AG08396 (cell line): ENCODE results near the gene C3.
A peak's percentile ranks its signal among the peaks of the same experiment; 100 is the strongest.

Experiments
- DNase-seq: peaks from one replicate; pipeline ENCODE4 v3.0.0; 2012; ENCODE audit warnings: low spot score, mixed read lengths

Gene C3

DNA sequence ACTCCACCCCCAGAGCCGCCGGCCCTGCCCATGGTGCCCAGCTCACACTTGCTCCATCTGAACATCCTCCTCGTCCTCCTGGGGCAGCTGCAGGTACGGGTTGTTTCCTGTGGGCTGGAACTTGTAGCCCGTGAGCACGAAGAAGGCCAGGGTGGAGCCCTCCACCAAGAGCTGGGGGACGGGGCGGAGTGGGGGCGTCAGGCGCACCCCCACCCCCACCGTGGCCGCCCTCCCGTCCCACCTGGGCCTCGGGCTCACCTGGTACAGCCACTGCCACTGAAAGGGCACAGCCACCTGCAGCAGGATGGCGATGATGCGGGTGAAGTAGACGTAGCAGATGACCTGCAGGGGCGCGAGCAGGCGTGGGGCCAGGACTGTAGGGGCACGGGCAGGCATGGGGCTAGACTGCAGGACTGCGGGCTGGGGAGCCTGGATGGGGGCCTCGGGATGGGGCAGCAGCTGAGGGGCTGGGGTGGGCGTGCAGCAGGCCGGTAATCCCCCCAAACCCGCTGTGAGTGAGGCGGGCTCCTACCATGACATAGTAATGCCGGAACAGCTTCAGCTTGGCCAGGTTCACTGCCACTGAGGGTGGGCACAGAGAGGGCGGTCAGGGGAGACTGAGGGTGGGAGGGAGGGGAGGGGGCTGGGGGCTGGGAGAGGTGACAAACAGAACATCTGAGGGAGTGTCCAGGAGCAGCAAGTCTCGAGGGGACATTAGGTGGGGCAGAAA lies 10.7 kb upstream of the C3 start:
- no peak for DNase-seq

GRCh38 chr19:6730153-6730804 lies 9.8 kb upstream of the C3 start:
- DNase-seq, result no peak

GRCh38 chr19:6729573-6730152 lies 9.2 kb upstream of the C3 start:
- no peak for DNase-seq

- DNase-seq, result no peak
Observed at GRCh38 chr19:6728346-6728745, 7.9 kb upstream of the C3 start.

GRCh38 chr19:6725513-6726231 lies 5.2 kb upstream of the C3 start:
- no peak for DNase-seq

- DNase-seq, result no peak
Observed at GRCh38 chr19:6724631-6725492, 4.4 kb upstream of the C3 start.

DNA sequence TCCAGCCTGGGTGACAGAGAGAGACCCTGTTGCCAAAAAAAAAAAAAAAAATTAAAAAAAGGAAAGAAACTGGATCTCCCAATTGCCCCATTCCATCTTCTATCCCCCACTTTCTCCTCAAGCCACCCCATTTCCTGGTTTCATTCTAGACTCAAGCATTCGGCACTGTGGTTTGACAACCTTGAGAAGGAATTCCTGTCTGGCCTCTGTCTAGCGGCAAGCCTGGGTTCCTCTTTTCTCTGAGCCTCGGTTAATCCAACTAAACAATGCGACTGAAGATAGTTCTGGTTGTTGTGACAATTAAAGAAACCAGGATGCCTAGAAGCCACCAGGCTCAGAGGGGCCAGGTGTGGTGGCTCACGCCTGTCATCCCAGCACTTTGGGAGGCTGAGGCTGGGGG lies 3.3 kb upstream of the C3 start:
- no peak for DNase-seq

GRCh38 chr19:6723108-6723618 lies 2.7 kb upstream of the C3 start:
- DNase-seq, result no peak

GRCh38 chr19:6721773-6722172 lies 1.3 kb upstream of the C3 start:
- no peak for DNase-seq

- no peak for DNase-seq
Observed at GRCh38 chr19:6721138-6721474, 656 bp upstream of the C3 start.

DNA sequence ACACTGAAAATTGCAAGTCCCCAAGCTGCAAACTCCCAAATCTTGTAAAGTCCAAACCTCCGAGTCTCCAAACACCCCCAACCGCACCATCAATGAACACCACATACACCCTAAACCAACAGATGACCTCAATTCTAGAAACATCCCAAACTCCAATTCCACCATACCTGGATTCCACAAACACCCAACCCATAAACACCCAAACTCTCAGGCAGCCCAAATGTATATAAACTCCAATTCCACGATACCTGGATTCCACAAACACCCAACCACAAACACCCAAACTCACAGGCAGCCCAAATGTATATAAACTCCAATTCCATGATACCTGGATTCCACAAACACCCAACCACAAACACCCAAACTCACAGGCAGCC lies 470 bp downstream of the C3 start:
- no peak for DNase-seq

DNA sequence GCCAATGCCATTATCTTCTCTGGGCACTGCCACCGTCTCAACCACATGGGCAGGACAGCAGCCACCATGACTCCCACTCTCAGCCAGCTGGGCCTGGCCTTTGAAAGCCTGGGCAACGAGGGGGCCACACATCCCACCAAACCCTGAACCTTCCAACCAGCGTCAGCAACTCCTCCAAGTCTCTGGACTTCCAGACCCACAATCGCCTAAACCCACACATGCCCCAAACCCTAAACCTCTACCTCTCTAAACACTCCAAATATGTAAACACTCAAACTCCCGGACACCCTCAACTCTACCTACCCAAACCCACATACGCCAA lies 949 bp downstream of the C3 start:
- DNase-seq, result no peak

DNA sequence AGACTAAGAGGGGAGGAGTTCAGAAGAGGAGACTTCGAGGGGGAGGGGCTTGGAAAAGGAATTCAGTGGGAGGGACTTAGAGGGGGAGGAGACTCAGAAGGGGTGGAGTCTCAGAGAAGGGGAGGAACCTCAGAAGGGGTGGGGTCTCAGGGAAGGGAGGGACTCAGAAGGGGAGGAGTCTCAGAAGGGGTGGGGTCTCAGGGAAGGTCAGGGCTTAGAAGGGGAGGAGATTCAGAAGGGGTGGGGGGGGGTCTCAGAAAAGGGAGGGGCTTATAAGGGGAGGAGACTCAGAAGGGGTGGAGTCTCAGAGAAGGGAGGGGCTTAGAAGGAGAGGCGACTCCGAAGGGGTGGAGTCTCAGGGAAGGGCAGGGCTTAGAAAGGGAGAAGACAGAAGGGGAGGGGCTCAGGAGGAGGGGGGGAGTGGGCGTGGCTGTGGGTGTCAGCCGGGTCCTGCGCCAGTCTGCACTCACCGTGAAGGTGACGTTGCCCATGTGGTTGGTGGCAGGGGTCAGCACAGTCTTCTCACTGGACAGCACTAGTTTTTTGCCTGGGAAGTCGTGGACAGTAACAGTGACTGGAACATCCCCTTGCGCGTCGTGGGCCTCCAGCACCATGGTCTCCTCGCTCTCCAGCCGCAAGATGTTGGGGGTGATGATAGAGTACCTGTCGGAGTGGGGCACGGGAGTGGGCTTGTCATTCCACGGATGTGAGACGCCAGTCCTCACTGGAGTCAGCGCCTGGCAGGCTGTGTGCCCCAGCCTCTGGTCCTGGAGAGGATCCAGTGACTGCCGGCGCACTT lies 1.5 kb downstream of the C3 start:
- peak; percentile 48 for DNase-seq

- DNase-seq, result no peak
Observed at GRCh38 chr19:6718111-6718740, 2.2 kb downstream of the C3 start.

DNA sequence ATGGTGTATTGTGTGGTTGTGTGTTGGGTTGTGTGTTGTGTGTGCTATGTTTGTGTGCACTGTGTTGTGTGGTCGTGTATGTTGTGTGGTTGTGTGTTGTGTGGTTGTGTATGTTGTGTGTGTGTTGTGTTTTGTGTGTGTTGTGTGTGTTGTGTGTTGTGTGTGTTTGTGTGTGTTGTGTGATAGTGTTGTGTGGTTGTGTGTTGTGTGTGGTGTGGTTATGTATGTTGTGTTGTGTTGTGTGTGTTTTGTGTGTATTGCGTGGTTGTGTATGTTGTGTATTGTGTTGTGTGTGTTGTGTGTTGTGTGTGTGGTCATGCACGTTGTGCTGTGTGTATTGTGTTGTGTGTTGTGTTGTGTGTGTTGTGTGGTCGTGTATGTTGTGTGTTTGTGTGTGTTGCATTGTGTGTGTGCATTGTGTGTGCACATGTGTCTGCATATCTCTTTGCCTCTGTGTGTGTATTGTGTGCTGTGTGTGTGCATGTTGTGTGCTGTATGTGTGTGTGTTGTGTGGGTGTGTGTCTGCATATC lies 2.9 kb downstream of the C3 start:
- DNase-seq, result no peak

DNA sequence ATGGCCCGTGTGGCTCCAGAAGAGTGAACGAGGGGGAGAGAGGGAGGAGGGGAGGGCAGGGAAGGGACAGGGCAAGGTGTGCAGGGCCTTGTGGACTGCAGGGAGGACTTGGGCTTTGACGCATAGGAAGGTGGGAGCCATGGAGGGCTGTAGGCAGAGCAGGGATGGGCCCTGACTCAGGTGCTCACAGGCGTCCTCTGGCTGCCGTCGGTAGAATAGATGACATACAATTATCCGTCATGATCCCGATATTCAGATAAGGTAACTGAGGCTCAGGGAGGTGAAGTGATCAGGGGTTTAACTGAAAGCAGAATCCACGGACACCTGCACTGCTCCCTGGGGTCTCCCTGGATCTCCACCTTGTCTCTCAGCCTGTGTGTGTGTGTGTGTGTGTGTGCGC lies 3.4 kb downstream of the C3 start:
- DNase-seq, result no peak

DNA sequence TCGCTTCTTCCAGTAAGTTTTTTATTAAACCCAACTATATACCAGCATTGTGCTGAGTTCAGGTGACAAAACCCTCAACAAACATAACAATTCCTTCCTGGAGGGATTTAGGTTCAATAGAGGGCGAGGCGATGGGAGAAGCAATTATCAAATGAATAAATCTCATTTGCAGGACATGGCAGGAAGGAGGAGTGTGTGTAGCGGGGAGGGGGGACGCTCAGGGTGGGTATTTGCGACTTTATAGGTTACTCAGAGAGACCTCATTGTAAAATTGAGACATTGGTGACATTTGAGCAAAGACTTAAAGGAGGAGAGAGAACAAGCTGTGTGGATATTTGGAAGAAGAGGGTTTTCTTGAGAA lies 3.9 kb downstream of the C3 start:
- no peak for DNase-seq

GRCh38 chr19:6714749-6715555 lies 5.5 kb downstream of the C3 start:
- DNase-seq, result no peak

DNA sequence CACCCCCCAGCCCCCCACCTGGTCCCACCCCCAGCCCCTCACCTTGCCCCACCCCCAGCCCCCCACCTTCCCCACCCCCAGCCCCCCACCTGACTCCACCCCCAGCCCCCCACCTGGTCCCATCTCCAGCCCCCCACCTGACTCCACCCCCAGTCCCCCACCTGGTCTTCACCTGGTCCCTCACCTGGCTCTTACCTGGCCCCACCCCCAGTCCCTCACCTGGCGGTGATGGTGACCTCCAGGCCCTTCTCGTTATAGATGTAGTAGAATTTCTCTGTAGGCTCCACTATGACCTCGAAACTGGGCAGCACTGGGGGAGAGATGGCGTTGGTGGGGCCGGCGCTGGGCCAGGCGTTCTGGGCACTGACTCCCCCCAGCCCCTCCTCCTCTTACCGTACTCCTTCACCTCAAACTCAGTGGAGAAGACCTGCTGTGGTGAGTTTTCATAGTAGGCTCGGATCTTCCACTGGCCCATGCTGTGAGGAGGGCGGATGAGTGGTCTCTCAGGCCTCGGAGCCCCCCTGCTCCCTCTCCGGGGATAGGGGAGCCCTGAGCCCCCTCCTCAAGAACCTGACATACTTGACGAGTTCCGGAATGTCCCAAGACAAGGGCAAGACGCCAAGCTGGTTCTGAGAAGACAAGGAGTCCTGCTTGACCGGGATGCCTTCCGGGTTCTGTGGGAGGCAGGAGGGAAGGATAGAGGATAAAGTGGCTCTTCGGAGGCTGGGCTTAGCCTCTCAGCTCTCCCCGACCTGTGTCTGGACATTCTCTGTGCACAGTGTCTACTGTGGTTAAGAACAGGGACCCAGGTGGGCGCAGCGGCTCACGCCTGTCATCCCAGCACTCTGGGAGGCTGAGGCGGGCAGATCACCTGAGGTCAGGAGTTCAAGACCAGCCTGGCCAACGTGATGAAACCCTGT lies 6.4 kb downstream of the C3 start:
- no peak for DNase-seq
